Sigmoid colon (tissue), 7 donors: Measurements from ENCODE around the gene LCE2C. TPM values are rescaled to one million over a fixed set of nuclear protein-coding genes. Genes with fewer than 3 reads are reported as not detected.
"Not testable (repeated sequence)": the region's sequence is repeated elsewhere in the genome, so short reads cannot be mapped to it uniquely, and the experiment has no call there.

Source experiments
- DNase-seq: peaks from one replicate; pipeline ENCODE4 v3.0.0-alpha.2; 2019
- H3K27ac ChIP-seq, 4 donors: fragments of 200-600 bp; sonication (generic); one replicate each; pipeline ENCODE4 v1.5.1; 2016 to 2019; ENCODE audit warnings: mild to moderate bottlenecking in 1 of 4
- H3K27me3 ChIP-seq, 3 donors: fragments of 200-600 bp; sonication (generic); one replicate each; pipeline ENCODE4 v1.5.1; 2019; ENCODE audit warnings: mild to moderate bottlenecking in 1 of 3
- H3K36me3 ChIP-seq, 4 donors: fragments of 200-600 bp; sonication (generic); one replicate each; pipeline ENCODE4 v1.5.1; 2016 to 2019
- H3K4me1 ChIP-seq, 4 donors: fragments of 200-600 bp; sonication (generic); one replicate each; pipeline ENCODE4 v1.5.1; 2017 to 2019
- H3K4me3 ChIP-seq, 4 donors: fragments of 200-600 bp; sonication (generic); one replicate each; pipeline ENCODE4 v1.5.1; 2017 to 2019; ENCODE audit warnings: mild to moderate bottlenecking in 2 of 4, moderate library complexity in 1 of 4
- H3K9me3 ChIP-seq, 4 donors: fragments of 200-600 bp in 3 of 4; sonication (generic) in 3 of 4; one replicate each; pipeline versions ENCODE4 v1.5.1 to v1.6.1; 2013 to 2019
- CTCF ChIP-seq, 4 experiments: fragments of 450-650 bp in 3 of 4; fragments of 200-600 bp in 1 of 4; IDR thresholded peaks; one replicate each; pipeline ENCODE4 v1.5.1; 2016 to 2019; ENCODE audit warnings: antibody characterized with exemption in 4 of 4, mild to moderate bottlenecking in 3 of 4, moderate library complexity in 2 of 4
- EP300 ChIP-seq, 4 donors: sonication (generic); formaldehyde crosslinking; IDR thresholded peaks; one replicate each; pipeline ENCODE4 v1.6.1; 2017; ENCODE audit warnings: antibody characterized with exemption in 4 of 4
- POLR2A ChIP-seq, 2 donors: fragments of 450-650 bp; IDR thresholded peaks; one replicate each; pipeline ENCODE4 v1.6.1; 2016; ENCODE audit warnings: antibody characterized with exemption in 2 of 2, mild to moderate bottlenecking in 2 of 2, moderate library complexity in 2 of 2
- POLR2AphosphoS5 ChIP-seq, 4 donors: sonication (generic); formaldehyde crosslinking; IDR thresholded peaks; one replicate each; pipeline ENCODE4 v1.6.1; 2017; ENCODE audit warnings: antibody characterized with exemption in 4 of 4
- WGBS, 2 donors: extraction: QIAGEN DNeasy Blood & Tissue Kit; methylation state at CpG; one replicate each; pipeline ENCODE4 v1.1.7; 2013; 5-methylcytosine and 5-hydroxymethylcytosine counted together
- intact Hi-C: fragments of 100-400 bp; cut with DNase I; formaldehyde crosslinking; loops from one replicate; pipeline ENCODE4 v1.15.1; 2023
- polyA plus RNA-seq, 3 donors: library from polyadenylated mRNA; stranded (reverse); fragments of 200-250 nt; gene quantifications; one replicate each; pipeline ENCODE4 v1.2.3, GENCODE V29; 2013
- total RNA-seq, 4 donors: library from RNA; depleted of rRNA; stranded (reverse); fragments of >200 nt; gene quantifications; one replicate each; pipeline ENCODE4 v1.1.0, GENCODE V29; 2016
- donor health status: healthy with polysubstance abuse.
- donor health status: Bipolar disorder and iron deficiency.
- donor health status: healthy.

LCE2C gene
- total and polyA plus RNA-seq, 7 donors = not detected

- 88 to 94% methylated on average over 3 of the region's 3 CpGs for WGBS, 2 donors
- intact Hi-C loops = loop anchor here (10.0 kb wide), 1 partner anchor 566 kb away; no protein-coding TSS in a partner anchor
- Histone ChIP-seq H3K4me3 (no peak overlapping the region), H3K9me3 (no peaks in the 10 kb centered on the region), H3K4me1 (no peaks in the 10 kb centered on the region), H3K36me3 (no peaks in the 10 kb centered on the region), H3K27ac (no peak overlapping the region), H3K27me3 (no peaks in the 10 kb centered on the region)
- no peak for TF ChIP-seq EP300 (IDR thresholded peaks at IDR 0.05)
- no peak for DNase-seq
Observed at GRCh38 chr1:152658649-152659048, 16.4 kb upstream of the LCE2C start.

GRCh38 chr1:152663098-152663497 lies 12.0 kb upstream of the LCE2C start, which contains the start of gene LCE2D:
Gene LCE2D (plus strand): TSS chr1:152663380. CDS start chr1:152664106, 726 bp downstream.
- Histone ChIP-seq H3K4me1 (no peaks in the 10 kb centered on the region), H3K27me3 (no peaks in the 10 kb centered on the region), H3K36me3 (no peaks in the 10 kb centered on the region), H3K4me3 (no peak within 1 kb of the TSS), H3K9me3 (no peaks in the 10 kb centered on the region), H3K27ac (no peak within 1 kb of the TSS)
- TF ChIP-seq CTCF (IDR thresholded peaks at IDR 0.05) (no peak), EP300 (IDR thresholded peaks at IDR 0.05) (no peak), POLR2A (IDR thresholded peaks at IDR 0.05) (no peak), POLR2AphosphoS5 (IDR thresholded peaks at IDR 0.05) (no peak)
- 51 to 61% methylated on average over 3 of the region's 3 CpGs for WGBS, 2 donors
- no peak for DNase-seq
- intact Hi-C loops = no loop called here

DNA sequence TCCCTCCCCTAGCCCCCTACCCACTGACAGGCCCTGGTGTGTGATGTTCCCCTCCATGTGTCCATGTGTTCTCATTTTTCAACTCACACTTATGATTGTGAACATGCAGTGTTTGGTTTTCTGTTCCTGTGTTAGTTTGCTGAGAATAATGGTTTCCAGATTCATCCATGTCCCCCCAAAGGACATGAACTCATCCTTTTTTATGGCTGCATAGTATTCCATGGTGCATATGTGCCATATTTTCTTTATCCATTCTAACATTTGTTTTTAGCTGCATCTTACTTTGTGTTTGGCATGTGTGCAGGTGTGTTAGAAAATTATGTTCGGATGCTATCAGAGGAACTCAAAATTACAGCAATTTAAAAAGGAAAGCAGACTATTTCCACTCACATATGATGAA lies 8.9 kb upstream of the LCE2C start:
- WGBS, 2 donors = 91 to 95% methylated on average over 1 of the region's 1 CpG

GRCh38 chr1:152667648-152668047 lies 7.4 kb upstream of the LCE2C start:
- WGBS, 2 donors = 86 to 90% methylated on average over 5 of the region's 5 CpGs
- DNase-seq = no peak
- Histone ChIP-seq H3K36me3 (no peaks in the 10 kb centered on the region), H3K4me3 (no peak overlapping the region), H3K27ac (no peak overlapping the region), H3K27me3 (no peaks in the 10 kb centered on the region), H3K4me1 (no peaks in the 10 kb centered on the region), H3K9me3 (no peaks in the 10 kb centered on the region)
- TF ChIP-seq POLR2AphosphoS5 (IDR thresholded peaks at IDR 0.05) (no peak), CTCF (IDR thresholded peaks at IDR 0.05) (no peak), EP300 (IDR thresholded peaks at IDR 0.05) (no peak), POLR2A (IDR thresholded peaks at IDR 0.05) (no peak)
- intact Hi-C loops = no loop called here

More for the DNA sequence above, 8.9 kb upstream of the LCE2C start:
- H3K36me3 ChIP-seq, H3K27ac ChIP-seq, H3K4me1 ChIP-seq, DNase-seq, H3K27me3 ChIP-seq, H3K4me3 ChIP-seq, H3K9me3 ChIP-seq, intact Hi-C loops: not testable (repeated sequence)

DNA sequence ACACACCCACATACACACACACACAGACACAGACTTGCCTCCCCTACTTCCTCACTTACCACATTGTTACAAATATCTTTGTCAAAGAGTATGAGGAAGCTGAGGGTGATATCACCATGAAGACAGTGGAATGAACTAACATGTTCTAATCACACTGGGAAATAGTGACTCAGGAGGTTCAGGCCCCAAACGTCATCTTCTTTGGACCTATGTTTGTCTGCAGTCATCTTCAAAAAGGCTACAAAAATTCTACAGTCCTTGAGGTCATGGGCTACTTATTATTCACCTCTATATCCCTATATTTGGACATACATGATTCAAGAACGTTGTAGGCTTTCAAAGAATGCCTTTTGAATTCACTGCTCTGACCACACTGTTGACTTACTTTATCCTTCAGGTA lies 2.1 kb upstream of the LCE2C start:
- no peaks in the 10 kb centered on the region for H3K27me3 ChIP-seq

GRCh38 chr1:152679459-152679858 lies 4.4 kb downstream of the LCE2C start:
- no peak overlapping the region for H3K27ac ChIP-seq
- H3K4me1 ChIP-seq = no peaks in the 10 kb centered on the region
- no peaks in the 10 kb centered on the region for H3K9me3 ChIP-seq
- no peak for DNase-seq
- no peaks in the 10 kb centered on the region for H3K36me3 ChIP-seq
- 55 to 67% methylated on average over 6 of the region's 6 CpGs for WGBS, 2 donors
- H3K27me3 ChIP-seq = no peaks in the 10 kb centered on the region
- TF ChIP-seq POLR2AphosphoS5 (IDR thresholded peaks at IDR 0.05) (no peak), EP300 (IDR thresholded peaks at IDR 0.05) (no peak), CTCF (IDR thresholded peaks at IDR 0.05) (no peak), POLR2A (IDR thresholded peaks at IDR 0.05) (no peak)
- no peak overlapping the region for H3K4me3 ChIP-seq
- intact Hi-C loops = no loop called here

More for the DNA sequence above, 2.1 kb upstream of the LCE2C start:
- no peak for DNase-seq
- 31 to 61% methylated on average over 2 of the region's 2 CpGs for WGBS, 2 donors
- no peaks in the 10 kb centered on the region for H3K4me1 ChIP-seq
- no peaks in the 10 kb centered on the region for H3K9me3 ChIP-seq
- intact Hi-C loops = no loop called here
- H3K36me3 ChIP-seq = no peaks in the 10 kb centered on the region
- TF ChIP-seq POLR2A (IDR thresholded peaks at IDR 0.05) = no peak
- no peak for TF ChIP-seq EP300 (IDR thresholded peaks at IDR 0.05)
- H3K4me3 ChIP-seq = no peak overlapping the region
- no peak overlapping the region for H3K27ac ChIP-seq
